ENCODE results near the gene SPTBN1. TPM values are rescaled to one million over a fixed set of nuclear protein-coding genes. Genes with fewer than 3 reads are reported as not detected.
"Not testable (repeated sequence)": the region's sequence is repeated elsewhere in the genome, so short reads cannot be mapped to it uniquely, and the experiment has no call there.

SPTBN1 gene
- total RNA-seq, 1 experiment from 2014 or later = 141 TPM

DNA sequence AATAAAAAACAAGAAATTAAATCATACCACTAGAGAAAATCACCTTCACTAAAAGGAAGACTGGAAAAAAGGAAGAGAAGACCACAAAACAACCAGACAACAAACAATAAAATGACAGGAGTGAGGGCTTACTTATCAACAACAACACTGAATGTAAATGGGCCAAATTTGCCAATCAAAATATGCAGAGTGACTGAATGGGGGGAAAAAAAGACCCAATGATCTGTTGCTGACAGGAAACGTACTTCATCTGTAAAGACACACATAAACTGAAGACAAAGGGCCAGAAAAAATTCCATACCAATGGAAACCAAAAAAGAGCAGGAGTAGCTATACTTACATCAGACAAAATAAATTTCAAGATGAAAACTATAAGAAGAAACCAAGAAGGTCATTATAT lies 241.8 kb downstream of the SPTBN1 start:
- no peak for DNase-seq (ENCODE audit: low spot score)

DNA sequence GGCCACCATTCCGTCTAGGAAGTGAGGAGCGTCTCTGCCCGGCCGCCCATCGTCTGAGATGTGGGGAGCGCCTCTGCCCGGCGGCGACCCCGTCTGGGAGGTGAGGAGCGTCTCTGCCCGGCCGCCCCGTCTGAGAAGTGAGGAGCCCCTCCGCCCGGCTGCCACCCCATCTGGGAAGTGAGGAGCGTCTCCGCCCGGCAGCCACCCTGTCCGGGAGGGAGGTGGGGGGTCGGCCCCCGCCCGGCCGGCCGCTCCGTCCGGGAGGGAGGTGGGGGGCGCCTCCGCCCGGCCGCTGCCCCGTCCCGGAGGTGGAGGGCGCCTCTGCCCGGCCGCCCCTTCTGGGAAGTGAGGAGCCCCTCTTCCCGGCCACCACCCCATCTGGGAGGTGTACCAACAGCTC lies 242.8 kb downstream of the SPTBN1 start:
- not testable (repeated sequence) for DNase-seq (ENCODE audit: low spot score)

DNA sequence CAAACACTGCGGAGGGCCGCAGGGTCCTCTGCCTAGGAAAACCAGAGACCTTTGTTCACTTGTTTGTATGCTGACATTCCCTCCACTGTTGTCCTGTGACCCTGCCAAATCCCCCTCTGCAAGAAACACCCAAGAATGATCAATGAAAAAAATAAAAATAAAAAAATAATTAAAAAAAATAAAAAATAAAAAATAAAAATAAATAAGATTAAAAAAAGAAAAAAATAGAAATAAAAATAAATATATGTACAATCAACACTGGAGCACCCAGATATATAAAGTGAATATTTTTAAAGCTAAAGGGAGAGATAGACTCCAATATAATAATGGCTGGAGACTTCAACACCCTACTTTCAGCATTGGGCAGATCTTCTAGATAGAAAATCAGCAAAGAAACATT lies 243.5 kb downstream of the SPTBN1 start:
- DNase-seq (ENCODE audit: low spot score) = no peak

DNA sequence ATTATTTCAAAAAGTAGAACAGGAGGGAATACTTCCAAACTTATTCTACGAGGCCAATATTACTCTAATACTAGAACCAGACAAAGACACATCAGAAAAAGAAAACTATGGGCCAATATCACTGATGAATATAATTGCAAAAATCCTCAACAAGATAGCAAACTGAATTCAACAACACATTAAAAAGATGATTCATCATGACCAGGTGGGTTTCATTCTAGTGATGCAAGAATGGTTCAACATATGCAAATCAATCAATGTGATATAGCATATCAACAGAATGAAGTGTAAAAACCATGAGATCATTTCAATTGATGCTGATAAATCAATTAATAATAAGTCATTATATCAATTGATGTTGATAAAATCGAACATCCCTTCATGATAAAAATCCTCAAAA lies 244.9 kb downstream of the SPTBN1 start:
- no peak for DNase-seq (ENCODE audit: low spot score)

DNA sequence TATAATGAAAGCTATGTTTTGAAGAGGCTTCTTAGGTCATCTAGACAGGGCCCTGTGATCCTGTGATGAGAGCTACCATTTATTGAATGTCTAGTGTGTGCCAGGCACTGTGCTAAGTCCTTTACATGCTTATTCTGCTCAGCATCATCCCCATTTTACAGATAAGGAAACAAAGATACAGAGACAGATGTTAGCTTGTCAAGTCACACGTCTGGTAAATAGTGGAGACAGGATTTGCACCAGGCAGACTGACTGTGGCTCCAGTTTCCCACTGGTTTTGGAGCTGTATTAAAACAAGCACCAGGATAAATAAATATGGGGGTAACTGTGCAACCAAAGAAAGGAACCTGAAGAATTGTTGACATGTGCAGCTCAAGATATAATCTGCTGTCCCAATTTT lies 248.1 kb downstream of the SPTBN1 start:
- DNase-seq (ENCODE audit: low spot score) = peak; percentile 10

DNA sequence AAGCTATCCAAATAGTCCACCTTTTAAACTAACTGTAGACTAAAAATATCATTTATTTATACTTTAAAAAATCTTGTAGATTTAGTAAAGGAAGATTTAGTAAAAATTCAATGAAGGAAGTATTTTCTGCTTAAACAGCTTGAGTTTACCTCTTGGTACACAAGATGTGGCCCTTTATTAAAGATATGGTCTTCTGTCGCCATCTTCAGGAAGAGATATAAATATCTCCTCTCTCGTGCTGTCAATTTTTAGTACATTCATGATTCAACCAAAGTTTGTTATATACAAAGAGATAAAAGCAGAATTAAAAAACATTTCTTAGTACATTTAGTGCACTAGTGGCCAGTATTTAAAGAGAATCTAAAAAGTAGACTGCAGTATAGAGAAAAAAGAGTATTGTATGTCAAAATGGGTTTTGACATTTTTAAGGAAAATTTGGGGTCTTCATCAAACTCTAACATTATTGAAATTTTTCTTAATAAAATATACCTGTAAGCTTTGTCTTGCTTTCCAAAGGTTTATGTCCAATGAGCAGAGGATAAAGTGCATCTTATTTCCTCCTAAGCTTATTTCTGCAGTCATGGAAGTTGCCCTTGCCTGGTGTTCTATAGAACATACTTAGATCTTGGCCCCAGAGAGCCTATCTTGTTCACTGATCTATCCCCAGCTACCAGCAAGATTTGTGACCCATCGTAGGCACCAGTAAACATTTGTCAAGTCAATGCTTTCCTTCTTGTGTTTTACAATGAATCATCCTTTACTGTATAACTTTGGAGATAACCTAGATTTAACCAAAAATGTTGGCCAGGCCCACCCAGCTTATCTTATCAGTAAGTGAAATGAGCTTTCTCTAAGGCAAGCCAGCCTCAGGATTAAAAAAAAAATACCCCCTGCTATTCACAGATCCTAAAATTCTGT lies 248.8 kb downstream of the SPTBN1 start:
- DNase-seq (ENCODE audit: low spot score) = peak; percentile 63

DNA sequence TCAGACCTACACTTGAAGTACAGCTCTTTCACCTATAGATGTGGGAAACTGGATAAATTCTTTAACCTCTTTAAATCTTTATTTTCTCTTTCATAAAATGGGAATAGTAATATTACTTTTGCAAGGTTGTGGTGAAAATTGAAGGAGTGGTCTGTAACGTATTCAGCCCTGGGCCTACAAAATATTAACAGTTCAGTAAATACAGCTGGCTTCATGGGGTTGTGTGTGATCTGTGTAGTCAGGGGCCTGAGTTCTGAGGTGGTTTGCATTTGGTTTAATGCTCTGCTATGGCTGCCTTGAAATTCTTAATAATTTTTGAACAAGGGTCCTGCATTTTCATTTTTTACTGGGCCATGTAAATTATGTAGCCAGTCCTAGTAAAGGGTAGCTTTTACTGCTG lies 250.5 kb downstream of the SPTBN1 start:
- DNase-seq (ENCODE audit: low spot score) = no peak

DNA sequence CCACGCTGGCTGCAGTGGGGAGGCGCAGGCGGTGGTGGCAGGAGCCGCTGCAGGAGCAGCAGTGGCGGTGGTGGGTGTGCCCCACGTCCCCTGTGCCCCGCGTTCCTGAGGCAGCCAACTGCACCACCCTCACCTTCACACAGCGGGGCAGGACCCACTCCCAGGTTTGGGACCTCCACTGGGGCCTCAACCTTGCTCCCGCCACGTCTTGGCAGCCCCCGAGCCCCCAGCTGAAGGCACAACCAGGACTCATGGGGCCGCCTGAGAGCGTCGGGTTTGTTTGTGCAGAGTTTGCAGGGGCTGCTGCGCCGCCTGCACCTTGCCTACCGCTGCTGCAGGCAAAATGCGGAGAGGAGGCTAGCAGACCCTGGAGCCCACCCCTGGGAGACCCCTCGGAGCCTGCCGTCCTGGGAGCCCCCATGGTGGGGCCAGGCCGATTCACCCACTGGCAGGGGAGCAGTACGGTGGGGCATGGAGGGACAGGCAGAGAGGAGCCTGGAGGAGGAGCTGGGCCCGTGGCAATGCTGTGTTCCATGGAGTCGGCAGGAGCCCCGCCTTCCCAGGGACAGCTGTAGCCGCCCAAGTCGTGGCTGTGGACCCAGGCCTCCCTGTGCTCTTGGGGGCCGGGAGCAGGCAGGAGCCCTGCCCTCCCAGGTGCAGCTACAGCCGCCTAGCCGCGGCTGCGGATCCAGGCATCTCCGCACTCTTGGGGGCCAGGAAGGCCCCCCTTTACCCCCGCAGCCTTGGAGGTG lies 252.6 kb downstream of the SPTBN1 start:
- peak; percentile 54 for DNase-seq (ENCODE audit: low spot score)

DNA sequence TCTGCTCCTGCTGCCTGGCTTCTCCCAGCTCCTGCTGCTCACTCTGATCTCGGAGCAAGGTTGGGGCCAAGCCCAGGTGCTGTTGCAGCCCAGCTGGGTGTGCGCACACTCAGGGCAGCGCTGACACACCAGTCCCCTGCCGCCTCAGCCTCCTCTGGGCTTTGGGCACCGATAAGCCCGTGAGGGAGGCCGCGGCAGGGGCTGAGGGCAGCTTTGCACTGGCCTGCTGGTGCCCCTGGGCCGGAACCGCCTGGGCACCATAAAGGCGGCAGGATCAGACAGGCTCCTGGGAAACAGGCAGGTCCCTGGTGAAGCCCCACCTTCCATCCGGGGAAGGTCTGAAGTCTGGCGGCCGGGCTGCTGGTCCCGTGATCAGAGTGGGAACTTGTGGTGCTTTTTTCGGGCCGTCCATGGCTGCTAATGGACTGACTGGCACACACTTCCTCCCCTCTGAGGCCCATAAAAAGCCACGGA lies 253.2 kb downstream of the SPTBN1 start:
- peak; percentile 47 for DNase-seq (ENCODE audit: low spot score)

DNA sequence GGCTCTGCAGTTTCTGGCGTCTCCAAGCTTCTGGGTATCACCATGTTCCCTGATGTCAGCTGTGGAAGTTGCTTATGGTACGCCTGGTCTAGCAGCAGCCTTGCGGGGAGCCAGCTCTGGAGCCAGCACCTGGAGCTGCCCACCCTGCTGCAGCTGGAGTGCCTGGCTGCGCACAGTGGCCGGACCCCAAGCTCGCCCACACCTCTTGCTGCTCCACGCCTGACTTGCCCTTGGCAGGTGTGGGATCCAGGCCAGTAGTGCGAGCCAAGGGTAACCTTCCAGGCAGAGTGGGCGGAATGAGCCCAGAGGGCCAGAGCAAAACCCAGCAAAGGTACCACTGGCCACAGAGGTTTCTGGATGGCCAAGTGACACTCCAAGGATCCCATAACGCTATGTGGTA lies 254.1 kb downstream of the SPTBN1 start:
- DNase-seq (ENCODE audit: low spot score) = no peak

DNA sequence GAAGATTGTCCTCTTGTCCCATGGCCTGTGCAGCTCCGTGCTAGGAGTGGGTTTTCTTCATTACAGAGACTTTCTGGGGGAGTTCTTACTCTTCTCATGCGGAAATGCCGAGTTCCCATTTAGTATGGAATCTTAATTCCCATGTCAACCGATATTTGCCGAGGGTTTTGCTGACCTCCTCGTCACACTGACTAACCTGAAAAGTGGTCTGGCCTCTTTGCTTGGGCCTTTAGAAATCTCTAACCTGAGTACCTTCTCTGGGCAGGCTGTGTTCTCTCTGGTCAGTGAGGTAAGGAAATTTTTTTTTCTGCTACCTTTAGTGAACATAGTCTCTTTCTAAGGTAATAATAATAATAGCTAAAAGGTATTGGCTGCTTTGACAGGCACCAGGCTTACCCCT lies 256.4 kb downstream of the SPTBN1 start:
- DNase-seq (ENCODE audit: low spot score) = no peak

DNA sequence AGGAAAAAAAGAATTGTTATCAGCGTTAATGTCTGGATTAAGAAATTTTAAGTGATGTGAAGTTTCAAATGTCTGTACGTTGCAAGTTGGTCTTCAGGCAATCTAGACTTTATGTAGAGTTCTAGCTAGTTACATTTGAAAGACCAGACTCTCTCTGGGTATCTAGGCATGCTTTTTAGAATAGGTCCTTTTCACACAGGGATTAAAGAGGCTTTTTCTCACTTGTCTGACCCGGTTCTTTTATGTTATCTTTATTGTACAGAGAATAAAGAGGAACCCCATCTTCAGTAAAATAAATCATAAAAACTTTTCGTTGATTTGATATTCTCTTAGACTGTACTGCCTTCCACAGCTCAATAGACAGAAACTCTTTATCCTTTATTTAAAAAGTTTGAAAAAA lies 258.9 kb downstream of the SPTBN1 start:
- DNase-seq (ENCODE audit: low spot score) = no peak

DNA sequence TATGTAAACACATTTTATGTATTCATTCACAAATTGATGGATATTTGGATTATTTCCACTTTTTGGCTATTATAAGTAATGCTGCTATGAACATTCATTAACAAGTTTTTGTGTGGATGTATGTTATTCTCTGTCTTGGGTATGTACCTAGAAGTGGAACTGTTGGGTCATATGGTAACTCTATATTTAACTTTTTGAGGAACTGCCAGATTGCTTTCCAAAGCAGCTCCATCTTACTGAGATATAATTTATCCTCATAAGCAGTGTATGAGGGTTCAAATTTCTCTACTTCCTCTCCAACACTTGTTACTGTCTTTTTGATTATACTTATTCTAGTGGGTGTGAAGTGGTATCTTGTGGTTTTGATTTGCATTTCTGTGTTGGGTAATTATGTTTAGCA lies 260.2 kb downstream of the SPTBN1 start:
- DNase-seq (ENCODE audit: low spot score) = no peak

DNA sequence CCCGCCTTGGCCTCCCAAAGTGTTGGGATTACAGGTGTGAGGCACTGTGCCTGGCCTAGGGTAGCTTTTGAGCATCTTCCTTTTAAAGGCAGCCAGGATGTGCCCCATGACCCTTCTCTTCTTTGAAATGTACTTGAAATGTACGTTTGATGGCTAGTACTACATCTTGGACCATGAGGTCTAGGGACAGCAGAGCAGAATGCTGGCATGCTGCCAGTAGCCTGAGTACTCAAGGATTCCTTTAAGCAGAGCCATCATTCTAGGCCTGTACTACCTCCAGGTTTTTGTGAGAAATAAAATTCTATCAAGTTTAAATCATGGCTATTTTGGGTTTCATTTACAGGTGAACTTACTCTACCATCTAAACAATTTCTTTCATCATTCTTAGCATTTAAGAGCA lies 264.4 kb downstream of the SPTBN1 start:
- DNase-seq (ENCODE audit: low spot score) = peak; percentile 19

Other genes with a start within 250 kb of the SPTBN1 start
- gene TSPYL6, start 200.1 kb upstream of the SPTBN1 start, total RNA-seq (2014; rRNA removed; shearing (Covaris generic)) = 0.13 TPM in 1 of 2 replicates, not detected in the other